Prostate gland (tissue), 2 donors: ENCODE data around the gene CDC6. TPM values are rescaled to one million over a fixed set of nuclear protein-coding genes. Genes with fewer than 3 reads are reported as not detected.

Source experiments
- DNase-seq: peaks from one replicate; pipeline ENCODE4 v3.0.0-alpha.2; 2019; ENCODE audit warnings: low spot score
- H3K27ac ChIP-seq, 2 donors: fragments of 200-600 bp; sonication (generic); 2 replicates each; pipeline ENCODE4 v1.5.1; 2017 to 2019
- H3K27me3 ChIP-seq: fragments of 200-600 bp; sonication (generic); replicated peaks from 2 replicates; pipeline ENCODE4 v1.5.1; 2019; ENCODE audit not compliant: insufficient read depth
- H3K36me3 ChIP-seq, 2 donors: fragments of 200-600 bp; sonication (generic); 1 replicate in 1 of 2; 2 replicates in 1 of 2; pipeline versions ENCODE4 v1.5.1 to v1.8.1; 2017 to 2019
- H3K4me1 ChIP-seq: fragments of 200-600 bp; sonication (generic); replicated peaks from 2 replicates; pipeline ENCODE4 v1.5.1; 2019
- H3K4me3 ChIP-seq, 2 donors: fragments of 200-600 bp; sonication (generic); 2 replicates each; pipeline ENCODE4 v1.5.1; 2017 to 2019
- H3K9me3 ChIP-seq: fragments of 200-600 bp; sonication (generic); 2 replicates; pipeline ENCODE4 v1.5.1; 2017
- CTCF ChIP-seq, 4 experiments: fragments of 200-600 bp in 2 of 4; fragments of 450-650 bp in 2 of 4; sonication (generic) in 2 of 4; IDR thresholded peaks; 1 replicate in 3 of 4; 2 replicates in 1 of 4; pipeline ENCODE4 v1.5.1; 2016 to 2019; ENCODE audit warnings: antibody characterized with exemption in 4 of 4, mild to moderate bottlenecking in 2 of 4, moderate library complexity in 2 of 4
- POLR2A ChIP-seq: fragments of 450-650 bp; IDR thresholded peaks from one replicate; pipeline ENCODE4 v1.6.1; 2016; ENCODE audit warnings: antibody characterized with exemption, mild to moderate bottlenecking
- POLR2AphosphoS5 ChIP-seq: sonication (generic); formaldehyde crosslinking; IDR thresholded peaks from one replicate; pipeline ENCODE4 v1.6.1; 2017; ENCODE audit warnings: antibody characterized with exemption
- whole genome bisulfite sequencing: methylation state at CpG from one replicate; pipeline ENCODE4 v1.1.5; 2018; 5-methylcytosine and 5-hydroxymethylcytosine counted together
- intact Hi-C: fragments of 100-400 bp; cut with DNase I; formaldehyde crosslinking; loops from one replicate; pipeline ENCODE4 v1.14.2; 2022
- total RNA-seq, 2 donors: library from RNA; depleted of rRNA; stranded (reverse); fragments of >200 nt; gene quantifications; one replicate each; pipeline ENCODE4 v1.1.0, GENCODE V29; 2016

Gene CDC6
- total RNA-seq, 2 donors from 2014 or later, result 2.1 to 10.3 TPM

- no peak for DNase-seq
- H3K36me3 ChIP-seq, result no peaks in the 10 kb centered on the region
- peak overlapping the region in 1 of 2 donors; percentile 36 for H3K27ac ChIP-seq
- H3K27me3 ChIP-seq, result no peaks in the 10 kb centered on the region
- no peak overlapping the region for H3K4me3 ChIP-seq
- peaks cover 29% of the 10 kb centered on the region for H3K4me1 ChIP-seq
- no peak for TF ChIP-seq POLR2AphosphoS5
- no peak for TF ChIP-seq POLR2A
- no peak for TF ChIP-seq CTCF (IDR thresholded peaks at IDR 0.05)
- WGBS, result 61% methylated on average over 4 of the region's 4 CpGs
- H3K9me3 ChIP-seq, result no peaks in the 10 kb centered on the region
- intact Hi-C loops, result loop anchor here (5.0 to 10.0 kb wide), 2 partner anchors 34 to 102 kb away; partner anchors contain the start of gene TOP2A
Measured at GRCh38 chr17:40312893-40313667, 25.4 kb downstream of the CDC6 start.

- intact Hi-C loops, result loop anchor here (5.0 to 10.0 kb wide), 2 partner anchors 33 to 101 kb away; partner anchors contain the start of gene TOP2A
- WGBS, result 40% methylated on average over 7 of the region's 7 CpGs
- TF ChIP-seq CTCF (IDR thresholded peaks at IDR 0.05) (no peak), POLR2A (no peak), POLR2AphosphoS5 (no peak)
- DNase-seq, result no peak
- peak overlapping the region in 1 of 2 donors; percentile 28 for H3K27ac ChIP-seq
- H3K36me3 ChIP-seq, result no peaks in the 10 kb centered on the region
- H3K9me3 ChIP-seq, result no peaks in the 10 kb centered on the region
- H3K4me3 ChIP-seq, result no peak overlapping the region
- H3K27me3 ChIP-seq, result no peaks in the 10 kb centered on the region
- peaks cover 29% of the 10 kb centered on the region for H3K4me1 ChIP-seq
Measured at GRCh38 chr17:40313668-40314583, 26.2 kb downstream of the CDC6 start.

- intact Hi-C loops, result loop anchor here (5.0 to 10.0 kb wide), 2 partner anchors 33 to 100 kb away; partner anchors contain the start of gene TOP2A
- peaks cover 25% of the 10 kb centered on the region for H3K4me1 ChIP-seq
- H3K27me3 ChIP-seq, result no peaks in the 10 kb centered on the region
- H3K4me3 ChIP-seq, result no peak overlapping the region
- no peaks in the 10 kb centered on the region for H3K36me3 ChIP-seq
- no peaks in the 10 kb centered on the region for H3K9me3 ChIP-seq
- peak overlapping the region in 1 of 2 donors; percentile 28 for H3K27ac ChIP-seq
- peak; percentile 96 for DNase-seq
- 0% methylated on average over 1 of the region's 3 CpGs for WGBS
- TF ChIP-seq CTCF (IDR thresholded peaks at IDR 0.05) (no peak), POLR2A (no peak), POLR2AphosphoS5 (peak; percentile 91)
Measured at GRCh38 chr17:40314584-40314956, 26.9 kb downstream of the CDC6 start.

- intact Hi-C loops, result loop anchor here (10.0 kb wide), 1 partner anchor 100 kb away; the partner anchor contains the start of gene TOP2A
- DNase-seq, result no peak
- Histone ChIP-seq H3K27me3 (no peaks in the 10 kb centered on the region), H3K4me3 (no peak overlapping the region), H3K4me1 (peaks cover 28% of the 10 kb centered on the region), H3K9me3 (no peaks in the 10 kb centered on the region), H3K27ac (peak overlapping the region in 1 of 2 donors; percentile 3), H3K36me3 (no peaks in the 10 kb centered on the region)
- TF ChIP-seq CTCF (IDR thresholded peaks at IDR 0.05) (no peak), POLR2A (no peak), POLR2AphosphoS5 (no peak)
- WGBS, result 82% methylated on average over 3 of the region's 3 CpGs
Measured at GRCh38 chr17:40315206-40315605, 27.5 kb downstream of the CDC6 start.
